Stimulated activated CD8-positive, alpha-beta memory T cell treated with anti-CD3 and anti-CD28 coated beads, Interleukin-12 subunit alpha, Interleukin-12 subunit beta, amount 100 ng/mL, for 24 hours (primary cell): ENCODE results near the gene RAB3B.
"Not testable (repeated sequence)": the region's sequence is repeated elsewhere in the genome, so short reads cannot be mapped to it uniquely, and the experiment has no call there.

Experiments used
- DNase-seq: peaks from one replicate; pipeline ENCODE4 v3.0.0-alpha.2; 2020; ENCODE audit errors: extremely low read depth

Gene RAB3B

GRCh38 chr1:51989582-51990477, 670 bp downstream of the RAB3B start:
- no peak for DNase-seq

- DNase-seq = no peak
These were observed 2.2 kb downstream of the RAB3B start for GRCh38 chr1:51988254-51988653.

GRCh38 chr1:51986718-51987117, 3.8 kb downstream of the RAB3B start:
- DNase-seq = no peak

- DNase-seq = no peak
These were observed 8.3 kb downstream of the RAB3B start for GRCh38 chr1:51982161-51982560.

DNA sequence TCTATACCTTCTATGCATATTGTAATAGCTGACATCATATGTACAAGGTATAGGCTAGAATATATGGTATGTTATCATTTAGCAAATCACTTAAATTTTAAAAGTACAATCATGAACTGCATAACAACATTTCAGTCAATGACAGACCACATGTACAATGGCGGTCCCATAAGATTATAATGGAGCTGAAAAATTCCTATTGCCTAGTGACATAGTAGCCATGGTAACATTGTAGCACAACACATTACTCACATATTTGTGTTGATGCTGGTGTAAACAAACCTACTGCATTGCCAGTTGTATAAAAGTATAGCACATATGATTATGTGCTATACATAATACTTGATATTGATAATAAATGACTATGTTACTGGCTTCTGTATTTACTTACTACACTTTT, 8.9 kb downstream of the RAB3B start:
- no peak for DNase-seq

DNA sequence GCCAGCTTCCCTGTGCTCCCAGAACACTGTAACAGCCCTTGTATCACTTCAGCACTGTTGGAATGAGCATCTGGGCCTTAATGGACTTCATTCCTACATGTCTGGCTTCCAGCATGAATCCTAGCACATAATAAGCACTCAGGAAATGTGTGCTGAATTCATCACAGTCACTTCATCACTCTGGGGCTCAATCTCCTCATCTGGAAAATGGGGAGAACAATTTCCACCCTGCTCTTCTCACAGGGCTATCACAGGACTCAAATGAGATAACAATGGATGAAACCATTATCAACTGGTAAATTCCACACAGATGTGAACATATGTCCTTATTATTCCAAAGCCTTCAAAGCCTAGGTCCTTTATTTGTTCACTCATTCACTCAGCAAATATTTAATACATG, 12.4 kb downstream of the RAB3B start:
- no peak for DNase-seq

DNA sequence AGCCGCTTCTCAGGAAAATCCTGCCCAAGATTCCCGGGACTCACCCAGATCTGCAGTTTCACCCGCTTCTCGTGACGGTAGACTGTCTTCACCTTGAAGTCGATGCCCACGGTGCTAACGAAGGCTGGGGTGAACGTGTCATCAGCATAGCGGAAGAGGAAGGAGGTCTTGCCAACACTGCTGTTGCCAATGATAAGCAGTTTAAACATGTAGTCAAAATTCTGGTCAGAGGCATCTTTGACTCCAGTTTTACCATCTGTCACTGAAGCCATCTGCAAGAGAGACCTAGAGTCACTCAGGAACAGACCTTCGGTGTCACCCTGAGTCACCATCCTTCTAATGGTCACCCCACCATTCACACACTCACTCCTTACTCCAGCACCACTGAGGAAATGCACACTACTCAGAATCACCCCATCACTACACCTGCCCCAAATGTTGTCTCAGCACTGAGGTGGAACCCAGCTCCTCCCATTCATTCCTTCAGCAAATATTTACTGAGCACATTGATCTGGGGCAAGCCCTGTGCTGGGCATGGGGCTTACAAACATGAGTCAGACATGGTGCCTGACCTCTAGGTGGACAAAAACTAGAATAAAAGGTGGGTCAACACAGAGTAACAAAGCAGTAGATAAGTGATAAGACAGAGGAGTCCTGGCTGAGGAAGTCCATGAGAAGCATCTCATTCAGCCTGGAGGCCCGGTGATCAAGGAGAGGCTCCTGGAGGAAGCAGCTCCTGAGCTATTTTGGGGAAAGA, 13.5 kb downstream of the RAB3B start:
- DNase-seq = no peak

GRCh38 chr1:51973587-51974474, 16.7 kb downstream of the RAB3B start:
- no peak for DNase-seq

DNA sequence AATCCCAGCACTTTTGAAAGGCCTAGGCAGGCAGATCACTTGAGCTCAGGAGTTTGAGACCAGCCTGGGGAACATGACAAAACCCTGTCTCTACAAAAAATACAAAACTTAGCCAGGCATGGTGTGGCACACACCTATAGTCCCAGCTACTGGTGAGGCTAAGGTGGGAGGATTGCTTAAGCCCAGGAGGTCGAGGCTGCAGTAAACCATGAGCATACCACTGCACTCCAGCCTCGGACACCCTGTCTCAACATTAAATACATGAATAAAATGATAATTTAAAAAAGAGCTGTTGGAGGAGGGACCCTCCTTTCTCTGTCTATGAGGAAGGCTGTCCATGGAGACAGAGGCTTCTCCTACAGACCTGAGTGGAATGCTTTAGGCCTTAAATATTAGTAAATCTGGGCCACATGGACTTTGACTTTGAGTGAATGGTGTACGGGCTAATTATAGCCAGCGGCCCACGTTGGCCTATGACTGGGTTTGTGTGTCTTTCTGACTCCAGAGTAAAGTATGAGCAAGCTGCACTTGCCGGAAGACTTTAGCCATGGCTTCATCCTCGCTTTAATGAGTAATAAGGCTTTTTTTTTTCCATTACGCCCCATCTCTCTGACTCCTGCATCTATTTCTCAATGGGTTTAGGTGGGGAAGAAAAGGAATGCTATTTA, 21.3 kb downstream of the RAB3B start:
- DNase-seq = no peak

DNA sequence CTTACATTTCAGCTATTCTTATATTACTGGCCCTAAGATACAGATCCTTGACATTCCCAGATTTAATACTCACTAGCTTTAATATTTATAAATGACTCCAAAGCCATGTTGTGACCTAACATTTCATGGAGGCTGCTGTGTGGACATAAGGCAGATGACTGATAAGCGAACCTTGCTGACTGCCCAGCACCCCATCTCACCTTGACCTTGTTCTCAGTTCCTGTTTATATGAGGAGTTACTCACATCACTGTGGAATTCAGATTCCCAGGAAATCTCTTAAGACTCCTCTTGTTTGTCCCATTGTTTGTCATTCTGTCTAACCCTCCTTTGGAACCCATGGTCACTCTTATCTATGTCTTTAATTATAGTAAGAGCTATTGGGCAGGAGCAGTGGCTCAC, 21.9 kb downstream of the RAB3B start:
- DNase-seq = no peak

GRCh38 chr1:51967213-51967791, 23.2 kb downstream of the RAB3B start:
- not testable (repeated sequence) for DNase-seq

DNA sequence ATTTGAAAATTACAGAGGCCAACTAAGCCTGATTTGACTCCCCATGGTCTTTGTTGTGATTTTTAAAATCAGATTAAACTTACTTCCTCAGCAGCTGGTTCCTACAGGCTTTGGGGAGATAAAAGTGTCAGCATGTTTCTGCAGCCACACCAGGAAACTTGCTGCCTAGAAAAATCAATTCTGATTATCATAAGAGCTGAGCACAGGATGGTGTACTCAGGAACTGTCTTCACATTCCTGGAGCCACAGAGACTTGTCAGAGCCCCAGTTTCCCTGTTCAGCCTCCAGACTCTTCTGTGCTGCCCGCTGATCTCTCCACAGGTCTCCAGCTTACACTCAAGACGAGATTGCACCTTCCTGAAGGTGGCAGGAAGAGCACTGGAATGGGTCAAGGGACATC, 23.9 kb downstream of the RAB3B start:
- DNase-seq = no peak

DNA sequence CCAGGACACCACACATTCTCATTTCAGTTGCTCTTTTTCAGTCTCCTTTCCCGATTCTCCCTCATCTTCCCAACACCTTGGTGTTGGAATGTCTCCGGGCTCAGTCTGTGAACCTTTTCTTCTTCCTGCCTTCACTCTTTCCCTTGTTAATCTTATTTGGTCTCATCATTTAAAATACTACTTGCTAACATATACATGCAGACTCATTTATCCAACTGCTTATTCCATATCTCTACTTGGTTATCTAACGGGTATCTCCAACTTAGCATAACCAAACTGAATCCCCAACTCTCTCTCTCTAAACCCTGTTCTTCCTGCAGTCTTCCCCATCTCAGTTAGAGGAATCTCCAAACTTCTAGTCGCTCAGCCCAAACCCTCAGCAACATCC, 26.2 kb downstream of the RAB3B start:
- no peak for DNase-seq

- no peak for DNase-seq
These were observed 26.8 kb downstream of the RAB3B start for GRCh38 chr1:51963592-51964308.

DNA sequence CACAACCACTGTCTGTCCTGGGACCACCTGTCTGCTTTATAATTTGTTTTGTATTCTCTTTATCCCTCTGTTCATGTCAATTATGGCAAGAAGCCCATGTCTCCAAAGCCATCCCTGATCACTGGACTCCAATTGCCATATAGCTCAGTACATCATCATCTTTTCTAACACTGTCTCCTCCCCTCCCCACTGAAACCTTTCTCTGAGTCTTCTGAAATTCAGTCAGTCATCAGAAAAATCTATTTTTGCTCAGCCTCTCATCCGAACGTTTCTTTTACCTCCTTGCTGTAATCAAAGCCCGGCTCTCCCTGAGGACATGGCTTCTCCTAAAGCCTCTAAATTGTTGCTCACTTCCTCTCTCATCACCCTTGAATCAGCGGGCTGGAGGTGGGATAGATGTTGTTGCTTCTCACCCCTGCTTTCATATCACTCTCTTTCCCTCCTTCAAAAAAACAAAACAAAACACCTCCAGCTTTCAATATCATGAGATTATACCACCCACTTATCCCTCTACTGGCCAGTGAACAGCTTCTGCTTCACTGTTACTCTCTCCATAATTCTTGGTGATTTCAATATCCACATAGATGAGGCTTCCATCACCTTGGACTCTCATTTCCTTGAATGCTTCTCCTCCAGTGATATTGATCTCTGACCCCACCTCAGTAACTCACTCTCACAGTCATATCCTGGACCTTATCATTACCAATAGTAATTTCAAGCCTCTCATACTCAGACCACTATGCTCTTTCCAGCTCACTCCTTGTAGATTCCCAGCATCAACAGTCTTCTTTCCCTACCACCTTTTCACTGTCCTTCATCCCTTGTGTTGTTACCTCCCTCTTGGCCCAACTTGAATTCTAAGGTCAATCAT, 27.8 kb downstream of the RAB3B start:
- no peak for DNase-seq

- no peak for DNase-seq
These were observed 28.5 kb downstream of the RAB3B start for GRCh38 chr1:51961954-51962353.

DNA sequence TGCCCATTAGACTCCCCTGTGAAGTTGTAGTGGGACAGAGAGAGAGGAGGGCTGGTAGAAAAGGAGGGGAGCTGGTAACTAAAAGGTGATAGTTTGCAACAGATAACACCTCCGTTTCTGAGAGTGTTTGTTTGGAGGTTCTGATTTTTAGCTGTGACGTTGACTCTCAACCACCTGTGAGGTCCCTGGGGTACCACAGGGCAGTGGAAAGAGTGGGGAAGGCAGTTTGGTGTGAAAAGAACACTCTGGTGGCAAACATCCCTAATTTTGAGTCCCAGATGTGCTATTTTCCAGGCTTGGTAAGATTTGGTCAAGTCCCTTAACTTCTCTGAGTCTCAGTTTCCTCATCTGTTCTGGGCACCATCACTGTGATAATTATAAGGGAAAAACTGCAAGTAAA, 29.3 kb downstream of the RAB3B start:
- DNase-seq = no peak

GRCh38 chr1:51960262-51960661, 30.2 kb downstream of the RAB3B start:
- no peak for DNase-seq

- DNase-seq = no peak
These were observed 31.7 kb downstream of the RAB3B start for GRCh38 chr1:51958824-51959223.

- DNase-seq = no peak
These were observed 32.9 kb downstream of the RAB3B start for GRCh38 chr1:51957618-51958017.
